Stimulated activated CD8-positive, alpha-beta memory T cell treated with anti-CD3 and anti-CD28 coated beads, Interleukin-12 subunit alpha, Interleukin-12 subunit beta, amount 100 ng/mL, for 4 hours (primary cell): ENCODE measurements around the gene PCDHGA12.

Experiments
- DNase-seq: peaks from one replicate; pipeline ENCODE4 v3.0.0-alpha.2; 2020; ENCODE audit warnings: low read depth

Gene PCDHGA12

DNA sequence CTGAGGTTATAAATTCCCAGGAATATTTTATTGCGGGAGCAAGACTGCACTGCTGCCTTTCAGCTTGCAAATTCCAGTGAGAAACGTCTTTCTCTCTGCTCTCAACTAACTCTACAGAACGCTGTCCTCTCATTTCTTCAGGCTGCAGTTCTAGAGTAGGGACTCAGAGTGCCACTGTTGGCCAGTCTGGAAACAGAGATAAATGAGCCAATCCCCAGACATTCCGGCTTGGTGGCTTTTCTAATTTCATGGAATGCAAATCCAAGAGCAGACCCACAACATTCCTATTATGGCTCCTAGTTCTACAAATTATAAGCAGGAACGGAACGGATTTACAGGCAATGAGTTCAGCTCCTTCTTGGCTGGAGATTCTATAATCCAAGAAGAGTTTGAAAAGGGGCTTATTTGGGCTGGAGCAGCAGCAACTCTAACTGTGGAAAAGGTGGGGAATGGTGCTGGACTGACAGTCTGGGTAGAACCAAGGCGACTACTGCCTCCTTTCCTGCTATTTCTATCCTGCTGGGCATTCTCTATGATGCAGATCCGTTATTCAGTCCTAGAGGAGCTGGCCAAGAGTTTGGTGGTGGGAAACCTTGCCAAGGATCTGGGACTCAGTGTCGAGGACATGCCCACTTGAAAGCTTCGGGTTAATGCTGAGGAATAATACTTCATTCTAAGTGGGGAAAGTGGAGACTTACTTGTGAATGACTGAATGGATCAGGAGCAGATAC lies 9.3 kb downstream of the PCDHGA12 start:
- DNase-seq, result no peak

DNA sequence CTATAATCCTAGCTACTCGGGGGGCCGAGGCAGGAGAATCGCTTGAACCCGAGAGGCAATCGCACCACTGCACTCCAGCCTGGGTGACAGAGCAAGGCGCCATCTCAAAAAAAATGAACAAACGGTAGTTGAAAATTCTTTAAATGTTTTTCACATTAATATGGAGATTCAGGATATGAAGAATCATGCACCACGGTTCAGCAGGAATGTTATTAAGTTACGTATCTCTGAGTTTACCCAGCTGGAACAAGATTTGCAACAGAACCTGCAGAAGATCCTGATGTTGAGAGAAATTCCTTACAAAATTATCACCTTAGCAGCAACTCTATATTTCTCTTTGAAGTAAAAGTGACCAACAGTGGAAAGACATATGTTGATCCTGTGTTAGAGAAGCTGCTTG lies 10.0 kb downstream of the PCDHGA12 start:
- DNase-seq, result no peak

DNA sequence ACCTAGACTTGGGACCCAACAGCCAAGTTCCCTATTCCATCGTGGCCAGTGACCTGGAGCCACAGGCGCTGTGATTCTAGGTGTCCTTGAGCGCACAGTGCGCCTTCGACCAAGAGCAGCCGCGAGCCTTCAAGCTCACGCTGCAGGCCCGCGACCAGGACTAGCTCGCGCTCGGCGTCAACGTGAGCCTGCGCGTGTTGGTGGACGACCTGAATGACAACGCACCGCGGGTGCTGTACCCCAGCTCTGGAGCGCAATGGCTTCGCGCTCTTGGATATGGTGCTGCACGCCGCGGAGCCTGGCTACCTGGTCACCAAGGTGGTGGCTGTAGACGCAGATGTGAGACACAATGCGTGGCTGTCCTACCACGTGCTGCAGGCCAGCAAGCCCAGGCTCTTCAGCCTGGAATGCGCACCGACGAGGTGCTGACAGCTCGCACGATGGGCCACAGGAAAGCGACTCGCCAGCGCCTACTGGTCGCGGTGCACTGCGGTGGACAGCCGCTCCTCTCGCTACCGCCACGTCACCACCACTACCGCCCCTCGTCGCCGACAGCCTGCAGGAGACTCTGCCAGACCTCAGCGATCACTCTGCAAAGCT lies 11.4 kb downstream of the PCDHGA12 start:
- DNase-seq, result no peak

DNA sequence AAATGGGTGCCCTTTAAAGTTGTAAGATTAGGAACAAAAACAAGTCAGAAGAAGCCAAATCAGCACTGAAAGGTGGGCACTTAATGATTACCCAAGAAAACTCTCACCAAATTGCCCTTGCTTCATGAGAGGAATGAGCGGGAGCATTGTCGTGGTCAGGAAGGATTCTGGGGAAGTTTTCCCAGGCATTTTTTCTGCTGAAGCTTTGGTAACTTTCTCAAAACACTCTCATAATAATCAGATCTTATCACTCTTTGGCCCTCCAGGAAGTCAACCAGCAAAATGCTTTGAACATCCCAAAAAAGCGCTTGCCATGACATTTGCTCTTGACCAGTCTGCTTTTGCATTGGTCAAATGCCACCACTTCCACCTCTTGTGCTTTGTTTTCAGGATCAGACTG lies 35.0 kb downstream of the PCDHGA12 start:
- DNase-seq, result no peak

DNA sequence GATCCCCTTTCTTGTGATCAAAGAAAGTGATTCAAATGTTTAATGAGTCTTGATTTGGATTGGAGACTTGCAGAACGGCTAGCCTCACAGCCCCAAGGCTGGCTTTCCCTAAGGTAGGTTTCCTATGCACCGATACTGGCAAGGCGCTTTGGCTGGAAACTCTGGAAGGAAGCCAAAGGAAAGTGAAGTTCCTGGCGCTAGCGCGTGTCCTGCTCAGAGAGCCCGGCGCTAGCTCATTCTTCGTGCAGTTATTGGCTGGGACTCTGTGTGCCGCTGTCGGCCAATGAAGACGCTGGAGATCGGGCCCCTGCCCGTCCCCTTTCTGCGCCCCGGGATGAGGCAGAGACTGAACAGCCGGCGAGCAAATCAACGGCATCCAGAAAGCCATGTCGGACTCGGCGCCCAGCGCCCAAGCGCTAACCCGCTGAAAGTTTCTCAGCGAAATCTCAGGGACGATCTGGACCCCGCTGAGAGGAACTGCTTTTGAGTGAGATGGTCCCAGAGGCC lies 45.4 kb downstream of the PCDHGA12 start, which contains the start of gene PCDHGC3:
TSS of gene PCDHGC3 (plus strand) at position 342 of the 507 bp plus-strand sequence. CDS start at position 493, 151 bp downstream.
- DNase-seq, result no peak

DNA sequence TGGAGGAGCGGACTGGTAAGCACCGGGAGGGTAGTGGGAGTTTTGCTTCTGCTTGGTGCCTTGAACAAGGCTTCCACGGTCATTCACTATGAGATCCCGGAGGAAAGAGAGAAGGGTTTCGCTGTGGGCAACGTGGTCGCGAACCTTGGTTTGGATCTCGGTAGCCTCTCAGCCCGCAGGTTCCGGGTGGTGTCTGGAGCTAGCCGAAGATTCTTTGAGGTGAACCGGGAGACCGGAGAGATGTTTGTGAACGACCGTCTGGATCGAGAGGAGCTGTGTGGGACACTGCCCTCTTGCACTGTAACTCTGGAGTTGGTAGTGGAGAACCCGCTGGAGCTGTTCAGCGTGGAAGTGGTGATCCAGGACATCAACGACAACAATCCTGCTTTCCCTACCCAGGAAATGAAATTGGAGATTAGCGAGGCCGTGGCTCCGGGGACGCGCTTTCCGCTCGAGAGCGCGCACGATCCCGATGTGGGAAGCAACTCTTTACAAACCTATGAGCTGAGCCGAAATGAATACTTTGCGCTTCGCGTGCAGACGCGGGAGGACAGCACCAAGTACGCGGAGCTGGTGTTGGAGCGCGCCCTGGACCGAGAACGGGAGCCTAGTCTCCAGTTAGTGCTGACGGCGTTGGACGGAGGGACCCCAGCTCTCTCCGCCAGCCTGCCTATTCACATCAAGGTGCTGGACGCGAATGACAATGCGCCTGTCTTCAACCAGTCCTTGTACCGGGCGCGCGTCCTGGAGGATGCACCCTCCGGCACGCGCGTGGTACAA lies 46.0 kb downstream of the PCDHGA12 start:
- no peak for DNase-seq

DNA sequence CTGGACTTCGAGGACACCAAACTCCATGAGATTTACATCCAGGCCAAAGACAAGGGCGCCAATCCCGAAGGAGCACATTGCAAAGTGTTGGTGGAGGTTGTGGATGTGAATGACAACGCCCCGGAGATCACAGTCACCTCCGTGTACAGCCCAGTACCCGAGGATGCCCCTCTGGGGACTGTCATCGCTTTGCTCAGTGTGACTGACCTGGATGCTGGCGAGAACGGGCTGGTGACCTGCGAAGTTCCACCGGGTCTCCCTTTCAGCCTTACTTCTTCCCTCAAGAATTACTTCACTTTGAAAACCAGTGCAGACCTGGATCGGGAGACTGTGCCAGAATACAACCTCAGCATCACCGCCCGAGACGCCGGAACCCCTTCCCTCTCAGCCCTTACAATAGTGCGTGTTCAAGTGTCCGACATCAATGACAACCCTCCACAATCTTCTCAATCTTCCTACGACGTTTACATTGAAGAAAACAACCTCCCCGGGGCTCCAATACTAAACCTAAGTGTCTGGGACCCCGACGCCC lies 46.8 kb downstream of the PCDHGA12 start:
- no peak for DNase-seq

DNA sequence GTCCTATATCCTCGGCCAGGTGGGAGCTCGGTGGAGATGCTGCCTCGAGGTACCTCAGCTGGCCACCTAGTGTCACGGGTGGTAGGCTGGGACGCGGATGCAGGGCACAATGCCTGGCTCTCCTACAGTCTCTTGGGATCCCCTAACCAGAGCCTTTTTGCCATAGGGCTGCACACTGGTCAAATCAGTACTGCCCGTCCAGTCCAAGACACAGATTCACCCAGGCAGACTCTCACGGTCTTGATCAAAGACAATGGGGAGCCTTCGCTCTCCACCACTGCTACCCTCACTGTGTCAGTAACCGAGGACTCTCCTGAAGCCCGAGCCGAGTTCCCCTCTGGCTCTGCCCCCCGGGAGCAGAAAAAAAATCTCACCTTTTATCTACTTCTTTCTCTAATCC lies 47.5 kb downstream of the PCDHGA12 start:
- DNase-seq, result no peak

DNA sequence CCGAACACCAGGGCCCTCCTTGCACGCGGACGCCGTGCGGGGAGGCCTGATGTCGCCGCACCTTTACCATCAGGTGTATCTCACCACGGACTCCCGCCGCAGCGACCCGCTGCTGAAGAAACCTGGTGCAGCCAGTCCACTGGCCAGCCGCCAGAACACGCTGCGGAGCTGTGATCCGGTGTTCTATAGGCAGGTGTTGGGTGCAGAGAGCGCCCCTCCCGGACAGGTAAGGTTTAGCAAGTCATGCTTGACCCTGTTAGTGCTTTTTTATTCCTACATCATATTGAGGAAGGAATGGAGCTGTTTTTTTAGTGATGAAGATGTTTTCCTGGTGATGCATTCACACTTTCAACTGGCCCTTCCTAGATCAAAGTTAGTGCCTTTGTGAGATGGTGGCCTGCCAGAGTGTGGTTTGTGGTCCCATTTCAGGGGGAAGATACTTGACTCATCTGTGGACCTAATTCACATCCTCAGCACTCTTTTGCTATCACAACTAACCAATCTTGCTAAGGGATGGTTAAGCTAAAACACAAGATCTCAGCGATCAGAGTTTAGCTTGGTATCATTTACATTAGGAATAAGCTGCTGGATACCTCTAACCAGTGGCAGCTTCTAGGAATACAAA lies 48.1 kb downstream of the PCDHGA12 start:
- no peak for DNase-seq

DNA sequence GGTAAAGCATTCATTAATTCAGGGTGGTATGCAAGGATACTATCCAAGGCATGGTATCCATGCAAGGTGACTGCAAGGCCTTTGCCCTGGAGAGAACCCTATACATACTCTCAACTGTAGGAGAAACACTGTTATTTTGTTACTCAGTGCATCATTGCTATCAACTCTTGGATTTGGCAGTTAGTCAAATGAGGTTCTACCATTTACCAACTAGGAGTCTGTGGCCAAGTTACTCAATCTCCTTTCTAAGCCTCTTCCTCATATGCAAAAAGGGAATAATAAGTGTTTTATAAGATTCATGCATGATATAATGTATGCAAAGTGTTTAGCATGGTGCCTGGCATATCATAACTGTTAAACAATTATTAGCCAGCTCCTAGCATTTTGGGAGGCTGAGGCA lies 49.5 kb downstream of the PCDHGA12 start:
- no peak for DNase-seq
